SU-DHL-6 (cell line): ENCODE measurements around the gene PRKACA.

ENCODE experiments used
- EZH2phosphoT487 ChIP-seq: fragments of 200-600 bp; sonication (generic), shearing (Covaris generic); conservative IDR thresholded peaks from 2 replicates; pipeline ENCODE4 v1.6.1; 2018; ENCODE audit warnings: mild to moderate bottlenecking, antibody characterized with exemption, low read length, moderate library complexity, mixed read lengths
- TF ChIP-seq, protein P1 (sequence below): fragments of 200-600 bp; sonication (generic); IDR thresholded peaks from one replicate; pipeline ENCODE4 v1.5.1; 2017; ENCODE audit warnings: antibody characterized with exemption, mild to moderate bottlenecking, low read length, moderate library complexity; ENCODE audit not compliant: insufficient read depth, poor library complexity, severe bottlenecking

DNA sequence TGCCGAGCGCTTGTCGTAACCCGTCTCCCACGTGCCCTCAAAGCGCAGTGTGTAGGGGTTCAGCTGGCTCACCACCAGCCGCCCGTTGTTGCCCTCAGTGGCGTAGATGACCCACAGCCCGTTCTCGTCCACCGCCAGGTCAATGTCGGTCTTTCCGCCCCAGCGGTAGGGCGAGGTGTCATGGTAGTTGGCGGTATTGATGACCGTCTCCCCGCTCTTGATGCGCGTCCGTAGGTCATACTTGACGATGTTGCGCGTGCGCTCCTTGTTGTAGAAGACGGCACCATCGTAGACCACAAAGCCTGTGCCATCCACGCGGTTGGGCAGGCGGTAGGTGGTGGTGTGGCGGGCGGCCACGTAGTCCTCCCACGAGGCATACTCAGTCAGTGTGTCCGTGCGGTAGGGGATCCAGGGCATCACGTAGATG is 45.3 kb upstream of the PRKACA start:
- TF ChIP-seq, protein P1, sequence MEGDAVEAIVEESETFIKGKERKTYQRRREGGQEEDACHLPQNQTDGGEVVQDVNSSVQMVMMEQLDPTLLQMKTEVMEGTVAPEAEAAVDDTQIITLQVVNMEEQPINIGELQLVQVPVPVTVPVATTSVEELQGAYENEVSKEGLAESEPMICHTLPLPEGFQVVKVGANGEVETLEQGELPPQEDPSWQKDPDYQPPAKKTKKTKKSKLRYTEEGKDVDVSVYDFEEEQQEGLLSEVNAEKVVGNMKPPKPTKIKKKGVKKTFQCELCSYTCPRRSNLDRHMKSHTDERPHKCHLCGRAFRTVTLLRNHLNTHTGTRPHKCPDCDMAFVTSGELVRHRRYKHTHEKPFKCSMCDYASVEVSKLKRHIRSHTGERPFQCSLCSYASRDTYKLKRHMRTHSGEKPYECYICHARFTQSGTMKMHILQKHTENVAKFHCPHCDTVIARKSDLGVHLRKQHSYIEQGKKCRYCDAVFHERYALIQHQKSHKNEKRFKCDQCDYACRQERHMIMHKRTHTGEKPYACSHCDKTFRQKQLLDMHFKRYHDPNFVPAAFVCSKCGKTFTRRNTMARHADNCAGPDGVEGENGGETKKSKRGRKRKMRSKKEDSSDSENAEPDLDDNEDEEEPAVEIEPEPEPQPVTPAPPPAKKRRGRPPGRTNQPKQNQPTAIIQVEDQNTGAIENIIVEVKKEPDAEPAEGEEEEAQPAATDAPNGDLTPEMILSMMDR: no peak
- TF ChIP-seq EZH2phosphoT487: no peak
